Kidney (tissue), 14 donors: ENCODE results near the gene ACAP3. TPM values are rescaled to one million over a fixed set of nuclear protein-coding genes. Genes with fewer than 3 reads are reported as not detected.

Experiments
- DNase-seq, 5 donors: peaks; one replicate each; pipeline ENCODE4 v3.0.0-alpha.2; 2013 to 2020
- FAIRE-seq: peaks from 2 replicates; lab custom pipeline; 2012; peaks lifted over from hg19 to GRCh38; lab: Jason Lieb, UNC
- H3K27ac ChIP-seq, 2 donors: one replicate each; pipeline ENCODE4 v1.7.0; 2013; ENCODE audit warnings: low read depth in 2 of 2, low read length in 2 of 2, inconsistent platforms in 1 of 2
- H3K27me3 ChIP-seq: one replicate; pipeline ENCODE4 v1.7.1; 2013; ENCODE audit warnings: low read length, inconsistent platforms; ENCODE audit not compliant: control insufficient read depth, insufficient read depth
- H3K36me3 ChIP-seq, 3 donors: one replicate each; pipeline versions ENCODE4 v1.7.0 to v1.7.1; 2013; ENCODE audit warnings: low read length in 3 of 3, control low read depth in 1 of 3, inconsistent platforms in 1 of 3; ENCODE audit not compliant: insufficient read depth in 3 of 3, control insufficient read depth in 2 of 3
- H3K4me1 ChIP-seq, 3 donors: one replicate each; pipeline versions ENCODE4 v1.7.0 to v1.7.1; 2013; ENCODE audit warnings: low read length in 3 of 3, inconsistent platforms in 1 of 3, low read depth in 1 of 3; ENCODE audit not compliant: control insufficient read depth in 2 of 3, insufficient read depth in 2 of 3
- H3K4me3 ChIP-seq, 3 donors: one replicate each; pipeline versions ENCODE4 v1.7.0 to v1.8.1; 2013; ENCODE audit warnings: low read length in 3 of 3, control low read depth in 1 of 3, inconsistent platforms in 1 of 3
- H3K9ac ChIP-seq, 3 donors: one replicate each; pipeline versions ENCODE4 v1.7.0 to v1.7.1; 2013; ENCODE audit warnings: low read length in 3 of 3, control low read depth in 1 of 3, inconsistent platforms in 1 of 3
- H3K9me3 ChIP-seq, 3 donors: one replicate each; pipeline versions ENCODE4 v1.7.0 to v1.7.1; 2013; ENCODE audit warnings: low read length in 3 of 3, control low read depth in 1 of 3, inconsistent platforms in 1 of 3; ENCODE audit not compliant: control insufficient read depth in 2 of 3, insufficient read depth in 1 of 3
- CTCF ChIP-seq: IDR thresholded peaks from 3 replicates; pipeline ENCODE4 v1.5.1; 2012; ENCODE audit warnings: mild to moderate bottlenecking, moderate library complexity, borderline replicate concordance; ENCODE audit not compliant: insufficient read depth; ENCODE audit errors: extremely low read depth
- intact Hi-C: fragments of 100-400 bp; cut with DNase I; formaldehyde crosslinking; loops from one replicate; pipeline ENCODE4 v1.11.1; 2022
- polyA plus RNA-seq: library from polyadenylated mRNA; stranded (reverse); fragments of 350-450 nt; fragmentation: Illumina TruSeq; extraction: RNeasy Lipid Tissue Mini Kit (QIAGEN cat#74804); gene quantifications from one replicate; pipeline ENCODE4 v1.2.3, GENCODE V29; 2014; ENCODE audit warnings: low read depth, low replicate concordance; ENCODE audit not compliant: insufficient read depth
- total RNA-seq: library from RNA; stranded (reverse); fragmentation: NEBNext Ultra II Directional; extraction: Animal tissue kit (Norgen Biotek cat#: 25700); gene quantifications from one replicate; pipeline ENCODE4 v1.2.1, GENCODE V29; 2021
- donor health status: control.
- donor health status: control.
- donor health status: control.
- donor health status: control.
- donor health status: control.
- donor health status: DM: yes; HTN: yes; CAD: no.
- donor health status: Normal renal cell carcinoma (clear cell type).

Gene ACAP3
- total and polyA plus RNA-seq, 2 donors from 2014 or later, result 15.9 to 39.5 TPM

- H3K9ac ChIP-seq, result no peak overlapping the region
- H3K9me3 ChIP-seq, result no peaks in the 10 kb centered on the region
- intact Hi-C loops, result no loop called here
- H3K27ac ChIP-seq, result no peak overlapping the region
- H3K4me1 ChIP-seq, result peaks cover 0 to 11% (median 10%) of the 10 kb centered on the region in 3 donors
- DNase-seq (no peak), FAIRE-seq (no peak)
- H3K4me3 ChIP-seq, result no peak overlapping the region
- no peak for TF ChIP-seq CTCF
- H3K27me3 ChIP-seq, result no peaks in the 10 kb centered on the region
- no peaks in the 10 kb centered on the region for H3K36me3 ChIP-seq
These were observed 13.1 kb upstream of the ACAP3 start for GRCh38 chr1:1320666-1321448.

GRCh38 chr1:1319646-1319941 is 11.9 kb upstream of the ACAP3 start:
- intact Hi-C loops, result no loop called here
- H3K36me3 ChIP-seq, result peaks cover 0 to 3% (median 3%) of the 10 kb centered on the region in 3 donors
- FAIRE-seq (no peak), DNase-seq (no peak)
- no peaks in the 10 kb centered on the region for H3K27me3 ChIP-seq
- no peak for TF ChIP-seq CTCF
- H3K4me1 ChIP-seq, result peaks cover 0 to 5% (median 3%) of the 10 kb centered on the region in 3 donors
- no peak overlapping the region for H3K9ac ChIP-seq
- no peak overlapping the region for H3K4me3 ChIP-seq
- H3K27ac ChIP-seq, result no peak overlapping the region
- no peaks in the 10 kb centered on the region for H3K9me3 ChIP-seq

GRCh38 chr1:1318777-1319645 is 11.3 kb upstream of the ACAP3 start:
- Histone ChIP-seq H3K9me3 (no peaks in the 10 kb centered on the region), H3K36me3 (peaks cover 0 to 8% (median 3%) of the 10 kb centered on the region in 3 donors), H3K9ac (no peak overlapping the region), H3K4me3 (no peak overlapping the region), H3K27ac (no peak overlapping the region), H3K27me3 (no peaks in the 10 kb centered on the region), H3K4me1 (peaks cover 0 to 5% (median 3%) of the 10 kb centered on the region in 3 donors)
- no peak for FAIRE-seq
- no peak for TF ChIP-seq CTCF
- intact Hi-C loops, result no loop called here
- DNase-seq, result no peak
